Body of pancreas (tissue), 4 donors: ENCODE results near the gene MAML3.

Experiments used
- POLR2A ChIP-seq, 3 donors: fragments of 450-650 bp; IDR thresholded peaks; one replicate each; pipeline ENCODE4 v1.6.1; 2016; ENCODE audit warnings: antibody characterized with exemption in 3 of 3, mild to moderate bottlenecking in 2 of 3
- TF ChIP-seq, protein P1 (sequence below), 7 experiments: fragments of 450-650 bp in 4 of 7; fragments of 200-600 bp in 3 of 7; sonication (generic) in 3 of 7; IDR thresholded peaks; one replicate each; pipeline ENCODE4 v1.5.1; 2016 to 2019; ENCODE audit warnings: antibody characterized with exemption in 7 of 7

DNA sequence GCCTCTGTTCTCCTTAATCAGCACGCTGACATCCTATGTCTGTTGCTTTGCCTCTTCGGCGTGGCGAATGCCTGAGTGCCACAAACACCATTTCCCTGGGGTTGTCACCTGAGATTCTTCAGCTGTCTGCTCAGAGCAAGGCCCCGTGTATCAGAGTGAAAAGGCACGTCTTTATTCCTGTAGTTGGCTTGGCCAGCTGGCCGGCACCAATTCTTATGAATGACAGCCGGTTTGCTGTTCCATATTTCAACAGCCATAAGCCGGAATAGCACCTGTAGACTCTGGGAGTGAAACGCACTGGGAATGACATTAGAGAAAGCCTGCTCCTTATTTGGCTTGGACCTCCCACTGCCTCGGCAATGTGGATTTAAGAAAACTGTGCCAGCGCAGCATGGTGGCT lies 399.0 kb downstream of the MAML3 start:
- TF ChIP-seq POLR2A (IDR thresholded peaks at IDR 0.05), result no peak
- TF ChIP-seq, protein P1, sequence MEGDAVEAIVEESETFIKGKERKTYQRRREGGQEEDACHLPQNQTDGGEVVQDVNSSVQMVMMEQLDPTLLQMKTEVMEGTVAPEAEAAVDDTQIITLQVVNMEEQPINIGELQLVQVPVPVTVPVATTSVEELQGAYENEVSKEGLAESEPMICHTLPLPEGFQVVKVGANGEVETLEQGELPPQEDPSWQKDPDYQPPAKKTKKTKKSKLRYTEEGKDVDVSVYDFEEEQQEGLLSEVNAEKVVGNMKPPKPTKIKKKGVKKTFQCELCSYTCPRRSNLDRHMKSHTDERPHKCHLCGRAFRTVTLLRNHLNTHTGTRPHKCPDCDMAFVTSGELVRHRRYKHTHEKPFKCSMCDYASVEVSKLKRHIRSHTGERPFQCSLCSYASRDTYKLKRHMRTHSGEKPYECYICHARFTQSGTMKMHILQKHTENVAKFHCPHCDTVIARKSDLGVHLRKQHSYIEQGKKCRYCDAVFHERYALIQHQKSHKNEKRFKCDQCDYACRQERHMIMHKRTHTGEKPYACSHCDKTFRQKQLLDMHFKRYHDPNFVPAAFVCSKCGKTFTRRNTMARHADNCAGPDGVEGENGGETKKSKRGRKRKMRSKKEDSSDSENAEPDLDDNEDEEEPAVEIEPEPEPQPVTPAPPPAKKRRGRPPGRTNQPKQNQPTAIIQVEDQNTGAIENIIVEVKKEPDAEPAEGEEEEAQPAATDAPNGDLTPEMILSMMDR (IDR thresholded peaks at IDR 0.05), result no peak
